HG03159 (cell line): Measurements from ENCODE around the gene ABCD2.
"Not testable (repeated sequence)": the region's sequence is repeated elsewhere in the genome, so short reads cannot be mapped to it uniquely, and the experiment has no call there.

Experiments
- ATAC-seq: cut with Tn5 transposase; IDR thresholded peaks from one replicate; pipeline ENCODE4 v1.9.1; 2021; ENCODE audit warnings: mild to moderate bottlenecking, moderate library complexity; ENCODE audit not compliant: unreplicated experiment

Gene ABCD2

DNA sequence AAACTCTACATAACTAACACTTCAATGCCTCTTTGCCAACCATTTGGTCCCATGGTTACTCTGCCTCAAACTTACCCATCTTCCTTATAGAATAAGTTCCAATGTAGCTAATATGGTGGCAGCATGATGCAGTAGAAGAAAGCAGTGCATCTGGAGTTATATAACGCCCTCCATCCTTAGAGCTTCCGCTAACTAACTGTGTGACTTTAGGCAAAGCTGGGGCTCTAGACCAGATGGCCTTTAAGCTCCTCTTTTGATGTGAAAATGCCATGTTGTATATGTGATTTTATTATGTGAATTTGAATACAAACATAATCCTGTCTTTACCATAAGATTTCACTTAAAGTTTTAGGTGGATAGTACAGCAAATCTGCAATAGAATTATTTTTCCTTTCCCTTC is 6.1 kb downstream of the ABCD2 start:
- ATAC-seq = no peak

DNA sequence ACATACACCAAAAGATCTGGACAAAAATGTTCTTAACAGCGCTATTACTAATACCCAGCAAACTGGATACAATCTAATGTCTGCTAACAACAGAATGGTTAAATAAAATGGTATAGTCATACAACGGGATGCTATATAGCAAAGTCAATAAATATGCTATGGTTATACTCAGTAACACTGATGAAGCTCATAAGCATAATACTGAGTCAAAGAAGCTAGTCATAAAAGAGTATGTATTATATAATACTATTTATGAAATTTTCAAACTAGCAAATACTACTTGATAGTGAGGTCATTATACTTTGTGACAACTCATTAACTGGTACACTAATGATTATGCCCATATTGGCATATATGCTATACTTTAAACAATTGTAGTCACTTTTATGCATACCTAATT is 7.4 kb downstream of the ABCD2 start:
- no peak for ATAC-seq

DNA sequence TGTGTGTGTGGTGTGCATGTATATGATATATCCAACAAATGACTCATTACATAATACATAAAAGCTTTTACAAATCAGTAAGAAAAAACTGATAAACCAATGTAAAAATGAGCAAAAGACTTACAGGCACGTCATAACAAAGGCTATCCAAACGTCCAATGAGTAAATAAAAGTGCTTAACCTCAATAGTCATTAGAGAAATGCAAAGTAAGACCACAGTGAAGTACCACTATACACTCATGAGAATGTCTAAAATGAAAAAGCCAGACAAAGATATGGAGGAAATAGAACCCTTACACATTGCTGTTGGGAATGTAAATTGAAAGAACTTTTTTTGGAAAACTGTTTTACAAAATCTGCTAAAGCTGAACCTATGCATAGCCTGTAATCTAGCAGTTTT is 7.8 kb downstream of the ABCD2 start:
- no peak for ATAC-seq

DNA sequence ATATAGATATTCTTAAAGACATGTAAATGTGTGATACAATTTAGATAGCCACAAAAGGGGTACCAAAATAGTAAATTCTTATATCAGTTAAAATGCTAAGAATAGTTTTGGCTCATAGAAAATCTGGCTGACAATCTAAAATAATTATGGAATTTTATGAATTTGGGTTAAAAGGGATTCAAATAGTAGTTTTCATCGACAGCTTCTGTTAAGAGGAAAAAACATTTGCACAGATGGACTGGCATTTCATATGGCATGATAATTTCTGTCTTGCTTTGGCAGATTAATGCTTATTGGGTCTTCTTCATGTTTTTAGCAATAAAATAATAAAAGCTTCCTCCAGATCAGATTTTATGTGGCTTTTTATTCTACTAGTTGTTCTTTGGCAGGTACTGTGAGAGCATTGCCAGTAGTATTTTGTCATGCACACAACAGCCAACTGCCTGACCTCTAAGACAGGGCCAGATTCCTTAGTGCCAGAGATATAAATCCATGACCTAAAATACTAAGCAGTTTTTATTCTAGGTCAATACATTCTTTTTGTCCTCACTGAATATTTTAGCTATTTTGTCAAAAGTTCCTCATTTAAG is 9.1 kb downstream of the ABCD2 start:
- ATAC-seq = no peak

DNA sequence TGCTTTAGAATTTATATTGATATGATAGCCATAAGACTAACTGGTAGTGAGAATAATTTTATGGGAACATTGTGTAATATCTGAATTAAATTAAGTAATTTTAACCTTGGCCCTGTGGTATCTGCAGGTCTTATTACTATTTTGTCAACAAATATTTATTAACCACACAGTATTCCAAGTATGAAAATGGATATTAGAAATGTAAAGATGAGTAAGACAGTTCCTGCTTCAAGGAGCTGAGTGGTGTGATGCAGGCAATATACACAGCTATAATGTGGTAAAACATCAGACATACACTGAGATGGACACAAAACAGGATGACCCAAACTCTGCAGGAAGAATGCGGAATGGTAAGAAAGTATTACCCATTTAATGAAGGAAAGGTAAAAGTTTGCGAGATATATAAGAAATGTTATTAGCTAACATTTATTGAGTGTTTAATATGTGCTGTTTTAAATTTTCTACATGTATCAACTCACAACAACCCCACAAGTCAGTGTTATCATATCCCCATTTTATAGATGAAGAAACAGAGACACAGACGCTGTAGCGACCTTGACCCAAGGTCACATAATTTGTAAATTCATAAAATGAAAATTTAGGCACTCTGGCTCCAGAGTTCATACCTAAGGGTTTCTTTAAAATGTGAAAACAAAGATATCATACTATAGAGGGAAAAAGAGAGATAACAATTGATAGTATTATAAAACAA is 12.7 kb downstream of the ABCD2 start:
- ATAC-seq = no peak

DNA sequence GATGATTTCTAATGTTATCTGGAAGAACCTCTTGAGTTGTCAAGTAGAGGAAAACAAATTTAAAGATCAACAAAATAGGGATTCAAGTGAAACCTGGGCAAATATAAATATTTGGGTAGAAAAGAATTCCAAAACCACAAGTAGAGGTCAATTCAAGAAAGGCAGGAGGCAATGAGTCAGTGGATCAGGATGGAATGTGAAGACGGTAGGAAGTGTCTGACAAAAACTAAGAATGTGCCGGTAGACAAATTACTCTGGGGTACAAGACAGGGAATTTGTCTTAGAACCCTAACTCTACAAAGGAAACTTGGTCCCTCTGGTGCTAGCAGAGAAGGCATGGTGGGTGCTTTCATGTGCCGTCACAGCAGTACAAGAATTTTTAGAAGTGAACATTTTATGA is 13.6 kb downstream of the ABCD2 start:
- no peak for ATAC-seq

DNA sequence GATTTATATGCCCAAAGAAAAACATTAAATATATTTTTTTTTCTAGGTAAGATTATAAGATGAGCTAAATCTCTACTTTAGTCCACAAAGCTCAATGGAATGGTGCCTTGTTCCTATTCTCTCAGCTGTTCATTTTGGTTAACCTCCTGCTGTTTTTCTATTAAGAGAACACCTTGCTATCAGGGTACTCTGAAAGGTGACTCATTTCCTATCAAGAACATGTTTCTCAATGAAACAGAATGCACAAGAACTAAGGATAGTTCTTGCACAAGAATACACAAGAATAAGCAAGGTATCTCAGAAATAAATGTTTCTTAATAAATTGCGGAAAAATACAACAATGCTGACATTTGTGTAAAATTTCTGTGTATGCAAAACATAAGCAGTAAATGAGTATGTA is 14.1 kb downstream of the ABCD2 start:
- no peak for ATAC-seq

DNA sequence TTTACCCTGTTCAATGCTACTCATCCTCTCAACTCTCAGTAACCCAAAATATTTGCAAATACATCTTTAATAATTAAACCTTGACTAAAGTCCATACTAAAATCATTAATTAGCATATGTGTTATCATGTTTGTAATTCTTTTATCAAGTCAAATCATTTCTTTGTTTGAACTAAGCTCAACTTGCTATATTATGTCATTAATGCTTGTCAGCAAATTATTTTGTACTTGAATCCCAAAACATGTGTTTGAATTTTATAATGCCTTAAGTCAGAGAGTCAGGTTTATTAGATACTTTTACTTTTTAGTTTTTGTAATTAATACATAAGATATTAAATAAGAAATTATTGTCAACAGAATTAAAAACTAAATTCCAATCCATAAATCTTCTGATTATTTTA is 16.5 kb downstream of the ABCD2 start:
- no peak for ATAC-seq

DNA sequence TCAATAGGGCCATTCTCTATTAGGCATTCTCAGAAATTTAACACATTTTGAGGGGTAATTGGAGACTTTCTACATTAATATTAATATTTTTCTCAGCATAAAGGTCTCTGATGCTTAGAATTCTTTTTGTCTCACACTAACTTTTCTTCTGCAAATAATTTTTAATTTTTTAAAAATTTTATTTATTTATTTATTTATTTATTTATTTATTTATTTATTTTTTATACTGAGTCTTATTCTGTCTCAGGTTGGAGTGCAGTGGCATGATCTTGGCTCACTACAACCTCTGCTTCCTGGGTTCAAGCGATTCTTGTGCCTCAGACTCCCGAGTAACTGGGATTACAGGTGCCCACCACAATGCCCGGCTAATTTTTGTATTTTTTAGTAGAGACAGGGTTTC is 17.7 kb downstream of the ABCD2 start:
- ATAC-seq = not testable (repeated sequence)

DNA sequence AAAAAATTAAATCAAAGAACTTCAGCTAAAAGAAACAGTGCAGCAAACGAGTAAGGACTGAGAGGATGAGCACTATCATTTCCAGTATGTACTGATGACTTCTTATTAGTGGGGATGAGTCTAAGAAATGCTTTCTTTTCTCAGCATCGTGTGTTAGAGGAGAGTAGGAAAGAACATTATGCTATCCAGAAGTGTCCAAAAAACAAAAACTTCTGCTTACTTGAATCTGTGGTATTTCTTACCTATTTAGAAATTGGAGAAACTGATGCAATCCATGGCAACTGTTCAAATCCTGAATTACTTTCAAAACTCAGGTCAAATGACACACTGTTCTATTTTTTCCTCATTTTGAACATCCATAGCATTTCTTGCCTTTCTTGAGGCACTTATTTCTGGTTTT is 23.7 kb downstream of the ABCD2 start:
- no peak for ATAC-seq

DNA sequence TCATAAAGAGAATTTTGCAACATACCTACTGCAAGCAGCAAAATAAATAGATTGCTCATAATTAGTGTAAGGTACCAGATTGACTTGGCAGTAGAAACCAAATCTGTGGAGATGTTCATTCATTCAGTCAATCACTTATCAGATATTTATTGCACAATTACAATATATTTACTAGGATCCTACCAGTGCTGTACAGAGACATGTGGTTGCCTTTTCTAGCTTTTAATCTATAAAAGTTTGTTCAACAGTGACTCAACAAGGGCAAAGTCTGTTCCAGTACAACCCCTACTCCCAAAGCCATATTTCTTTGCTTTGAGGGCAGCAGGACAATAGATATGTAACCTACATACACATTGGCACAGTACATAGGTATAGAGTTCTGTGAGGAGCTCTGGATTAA is 27.3 kb downstream of the ABCD2 start:
- no peak for ATAC-seq

DNA sequence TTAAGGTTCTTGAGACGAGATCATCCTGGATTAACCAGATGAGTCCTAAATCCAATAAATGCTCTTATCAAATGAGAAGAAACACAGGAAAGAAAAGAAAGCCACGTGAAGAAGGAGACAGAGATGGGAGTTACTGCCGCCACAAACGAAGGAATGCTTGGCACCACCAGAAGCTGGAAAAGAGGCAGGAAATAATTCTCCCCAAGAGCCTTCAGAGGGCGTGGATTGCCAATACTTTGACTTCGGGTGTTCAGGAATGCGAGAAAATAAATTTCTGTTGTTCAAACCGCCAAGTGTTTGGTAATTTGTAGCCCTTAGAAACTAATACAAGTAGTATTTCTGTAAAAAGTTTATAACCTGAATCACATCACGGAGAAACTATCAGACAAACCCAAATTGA is 31.3 kb downstream of the ABCD2 start:
- no peak for ATAC-seq

DNA sequence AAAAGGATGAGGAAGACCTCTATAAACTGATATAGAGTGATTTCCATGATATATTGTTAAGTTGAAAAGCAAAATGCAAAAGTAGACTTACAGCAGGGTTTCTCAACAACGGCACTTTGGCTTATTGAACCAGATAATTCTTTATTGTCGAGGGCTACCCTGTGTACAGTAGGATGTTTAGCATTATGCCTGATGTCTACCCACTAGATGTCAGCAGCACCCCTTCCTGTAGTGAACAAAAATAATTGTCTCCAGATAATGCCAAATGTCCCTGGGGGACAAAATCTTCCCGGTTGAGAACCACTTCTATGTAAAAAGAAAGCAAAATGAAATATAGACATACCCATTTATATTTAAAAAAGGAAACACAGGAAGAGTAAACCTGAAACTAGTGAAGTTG is 32.4 kb downstream of the ABCD2 start:
- ATAC-seq = peak; percentile 80

DNA sequence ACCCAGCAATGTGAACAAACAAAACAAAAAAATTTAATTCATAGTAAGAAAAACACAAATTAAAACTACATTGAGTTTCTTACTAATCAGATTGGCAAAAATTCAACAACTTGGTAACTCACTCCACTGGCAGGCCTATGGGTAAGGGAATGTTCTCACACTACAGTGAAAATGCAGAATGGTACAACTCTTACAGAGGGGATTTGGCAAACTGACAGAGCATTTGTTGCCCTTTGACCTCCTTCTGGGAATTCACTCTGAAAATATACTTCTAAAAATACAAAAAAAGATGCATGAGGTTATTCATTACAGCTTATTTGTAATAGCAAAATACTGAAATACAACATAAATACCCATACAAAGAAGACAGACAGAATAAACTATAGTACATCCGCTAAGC is 32.8 kb downstream of the ABCD2 start:
- ATAC-seq = no peak

DNA sequence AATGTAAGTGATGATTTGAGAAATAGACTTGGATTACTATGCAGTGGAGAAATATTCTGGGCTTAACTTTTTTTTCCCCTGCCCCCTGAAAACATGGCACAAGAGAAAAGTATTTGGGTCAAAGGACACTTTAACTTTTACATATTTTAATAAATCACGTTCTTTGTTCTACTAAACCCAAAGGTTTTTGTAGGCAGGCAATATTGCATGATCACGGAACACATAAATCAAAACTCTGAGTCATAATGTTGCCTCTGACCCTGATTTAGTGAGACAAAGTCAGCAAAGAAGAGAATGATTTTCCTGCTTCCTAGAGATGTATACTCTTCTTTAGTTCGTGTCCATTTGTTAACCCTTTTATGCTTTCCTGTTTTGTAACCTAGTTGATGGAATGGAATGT is 38.0 kb downstream of the ABCD2 start:
- ATAC-seq = no peak

DNA sequence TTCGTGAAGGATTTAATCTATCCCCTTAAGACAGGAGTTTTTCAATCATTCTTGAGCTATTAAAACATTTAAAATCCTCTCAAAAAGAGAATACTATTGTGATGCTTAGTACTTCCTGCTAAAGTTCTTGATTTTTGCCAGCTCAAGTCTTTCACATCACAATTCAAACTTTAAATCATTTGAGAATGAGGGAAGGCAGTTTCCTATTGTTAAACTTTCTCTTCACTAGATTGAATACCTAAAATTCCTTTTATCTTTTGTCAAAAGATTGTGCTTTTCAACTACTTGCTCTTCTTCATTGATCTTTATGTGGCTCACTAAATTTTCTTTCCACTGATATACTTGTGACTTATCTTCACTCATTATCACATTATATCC is 44.1 kb downstream of the ABCD2 start:
- ATAC-seq = no peak

DNA sequence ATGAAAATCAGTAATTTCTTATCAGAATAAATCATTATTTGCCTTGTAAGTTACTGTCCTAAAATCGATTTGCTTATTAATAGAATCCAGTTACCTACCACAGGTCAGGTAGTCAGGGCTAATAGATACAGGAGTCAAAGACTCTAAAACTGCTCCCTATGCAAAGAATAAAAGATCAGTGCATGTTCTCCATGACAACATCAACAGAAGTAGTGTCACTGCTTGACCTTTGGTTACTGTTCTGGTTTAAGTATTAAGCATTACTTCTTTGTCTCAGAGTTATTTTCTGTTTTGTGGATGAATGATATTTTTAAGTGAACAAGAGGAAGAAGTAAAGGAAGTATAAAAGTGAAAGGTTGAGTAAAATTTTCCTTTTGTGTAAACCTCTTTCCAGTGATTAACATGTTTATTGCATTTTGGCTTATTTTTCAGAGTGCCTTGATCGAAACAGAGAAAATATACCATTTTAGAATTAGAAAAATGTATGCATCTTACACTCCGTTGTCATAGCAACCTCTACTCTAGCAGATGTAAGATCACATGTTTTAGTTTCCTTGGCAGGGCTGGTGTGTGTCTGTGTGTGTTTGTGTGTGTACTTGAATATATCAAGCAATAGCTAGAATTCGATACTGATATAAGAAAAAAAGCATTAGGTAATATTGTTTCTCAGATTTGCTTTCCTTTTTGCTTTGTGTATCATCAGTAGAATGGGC is 44.7 kb downstream of the ABCD2 start:
- ATAC-seq = peak; percentile 50

DNA sequence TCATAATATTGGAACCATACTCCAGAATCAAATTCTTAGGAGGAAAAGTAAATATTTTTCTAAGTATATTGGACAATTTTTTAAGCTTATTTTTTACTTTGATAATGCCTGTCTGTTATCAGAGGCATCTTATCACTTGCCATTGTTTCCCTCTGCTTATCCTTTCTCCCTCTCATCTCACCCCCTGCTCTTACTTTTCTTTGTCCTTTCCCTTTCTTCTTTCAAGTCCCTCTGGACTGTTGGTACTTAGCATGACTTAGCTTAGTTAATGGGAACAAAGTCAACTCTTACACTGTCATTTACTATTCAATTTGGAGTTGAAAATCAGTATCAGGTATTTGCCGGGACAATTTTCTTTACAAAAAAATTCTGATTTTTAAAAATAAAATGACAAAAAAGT is 45.2 kb downstream of the ABCD2 start:
- ATAC-seq = no peak

DNA sequence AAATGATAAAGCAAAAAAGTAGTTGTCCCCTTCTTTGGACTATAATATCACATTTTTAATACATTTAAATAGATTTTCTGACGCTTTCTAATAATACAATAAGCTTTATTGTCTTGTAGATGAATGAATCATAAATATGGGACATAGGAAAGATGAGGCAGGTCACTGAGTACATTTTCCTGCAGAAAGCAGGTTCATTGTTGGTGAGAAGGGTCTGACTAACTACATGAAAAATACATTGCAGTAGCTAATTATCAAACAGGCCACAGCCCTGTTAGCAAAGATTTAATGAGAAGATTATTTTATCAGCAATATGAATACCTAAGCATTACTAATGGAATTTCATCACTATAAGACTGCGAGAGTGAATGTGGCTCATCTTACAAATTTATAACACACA is 45.6 kb downstream of the ABCD2 start:
- no peak for ATAC-seq

DNA sequence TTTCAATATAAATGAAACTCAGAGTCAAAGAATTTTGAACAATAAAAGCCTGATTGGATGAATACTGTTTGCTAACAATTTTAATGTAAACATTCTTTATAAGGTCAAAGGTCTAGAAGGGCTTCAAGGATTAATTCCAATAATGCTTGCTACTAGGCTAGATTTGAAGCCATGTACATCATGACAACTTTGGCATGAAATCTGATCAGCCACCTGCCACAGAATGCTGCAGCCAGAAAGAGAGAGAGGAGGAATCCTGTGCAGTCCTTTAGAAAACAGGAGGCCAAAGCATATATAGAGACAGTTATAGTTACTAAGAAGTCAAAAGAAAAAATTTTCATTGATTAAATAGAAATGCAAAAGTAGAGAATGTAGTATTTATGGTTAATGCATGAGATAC is 47.1 kb downstream of the ABCD2 start:
- no peak for ATAC-seq

DNA sequence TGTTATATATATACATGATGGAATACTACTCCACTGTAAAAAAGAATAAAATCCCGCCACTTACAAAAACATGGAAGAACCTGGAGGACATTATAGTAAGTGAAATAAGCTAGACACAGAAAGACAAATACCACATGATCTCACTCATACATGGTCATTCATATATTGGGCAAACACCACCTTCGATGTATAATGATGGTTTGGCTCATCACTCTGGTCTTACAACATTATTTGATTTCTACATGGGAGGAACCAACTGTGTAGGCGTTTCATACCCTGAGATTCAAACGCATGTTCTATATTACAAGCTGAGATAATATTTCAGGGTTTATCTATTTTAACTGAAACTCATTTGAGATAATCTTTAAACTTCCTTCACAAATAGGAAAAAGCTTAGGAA is 48.3 kb downstream of the ABCD2 start:
- no peak for ATAC-seq

DNA sequence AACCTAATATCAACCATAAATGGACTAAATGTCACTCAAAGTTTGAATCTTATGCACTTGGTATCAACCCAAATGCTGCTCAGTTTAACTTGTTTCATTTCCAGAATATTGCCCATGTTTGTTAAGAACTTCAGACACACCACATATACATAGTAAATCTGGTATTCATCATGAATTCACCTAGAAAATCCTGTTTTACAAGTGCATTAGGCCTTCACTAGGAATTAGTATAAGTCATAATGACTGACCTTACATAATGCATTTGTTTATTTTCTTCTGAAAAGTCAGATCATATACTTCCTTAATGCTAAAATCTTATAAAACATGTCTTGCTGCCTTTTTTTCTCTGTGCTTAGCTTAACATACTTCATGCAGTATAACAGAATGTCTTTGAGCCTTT is 66.1 kb downstream of the ABCD2 start:
- ATAC-seq = no peak

DNA sequence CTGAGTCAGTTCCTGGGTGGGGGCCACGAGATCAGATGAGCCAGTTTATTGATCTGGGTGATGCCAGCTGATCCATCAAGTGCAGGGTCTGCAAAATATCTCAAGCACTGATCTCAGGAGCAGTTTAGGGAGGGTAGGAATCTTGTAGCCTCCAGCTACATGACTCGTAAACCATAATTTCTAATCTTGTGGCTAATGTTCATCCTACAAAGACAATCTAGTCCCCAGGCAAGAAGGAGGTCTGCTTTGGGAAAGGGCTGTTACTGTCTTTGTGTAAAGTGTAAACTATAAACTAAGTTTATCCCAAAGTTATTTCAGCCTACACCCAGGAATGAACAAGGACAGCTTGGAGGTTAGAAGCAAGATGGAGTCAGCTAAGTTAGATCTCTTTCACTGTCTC is 75.4 kb downstream of the ABCD2 start:
- not testable (repeated sequence) for ATAC-seq
